T-cell (primary cell): ENCODE results near the gene MRPL19. TPM values are rescaled to one million over a fixed set of nuclear protein-coding genes. Genes with fewer than 3 reads are reported as not detected.

Experiments used
- ATAC-seq, 4 experiments: fragments of 200-7000 bp in 3 of 4; fragments of 150-1000 bp in 1 of 4; cut with Tn5 transposase; replicated peaks in 1 of 4; 1 replicate in 3 of 4; 2 replicates in 1 of 4; pipeline ENCODE4 v1.10.0; 2021; ENCODE audit warnings: moderate library complexity in 3 of 4, mild to moderate bottlenecking in 2 of 4, moderate number of reproducible peaks in 1 of 4
- CTCF ChIA-PET, 2 donors: fragments of 300-600 bp; sonication (Branson Sonifier 250); formaldehyde crosslinking; loops; one replicate each; lab custom pipeline; 2022; ENCODE audit warnings: antibody characterized with exemption in 2 of 2; lab: Charles Lee
- POLR2A ChIA-PET, 2 donors: fragments of 300-600 bp; sonication (Branson Sonifier 250); formaldehyde crosslinking; loops; one replicate each; lab custom pipeline; 2022; ENCODE audit warnings: antibody characterized with exemption in 2 of 2; lab: Charles Lee
- DNase-seq, 35 experiments: peaks; one replicate each; pipeline versions ENCODE4 v3.0.0 to v3.0.0-alpha.2; 2013 to 2023
- H3K27ac ChIP-seq: one replicate; pipeline ENCODE4 v1.5.1; 2013; ENCODE audit warnings: low read length
- H3K27me3 ChIP-seq, 2 experiments: replicated peaks in 1 of 2; 1 replicate in 1 of 2; 2 replicates in 1 of 2; pipeline versions ENCODE4 v1.6.1 to v1.7.0; 2013; ENCODE audit warnings: low read length in 1 of 2, mixed read lengths in 1 of 2; ENCODE audit not compliant: control insufficient read depth in 2 of 2, insufficient read depth in 2 of 2; ENCODE audit errors: extremely low read depth in 1 of 2
- H3K36me3 ChIP-seq, 2 donors: 1 replicate in 1 of 2; 2 replicates in 1 of 2; pipeline versions ENCODE4 v1.6.1 to v1.7.0; 2013; ENCODE audit warnings: low read length in 1 of 2; ENCODE audit not compliant: control insufficient read depth in 2 of 2, insufficient read depth in 1 of 2; ENCODE audit errors: extremely low read depth in 1 of 2
- H3K4me1 ChIP-seq, 2 experiments: 1 replicate in 1 of 2; 2 replicates in 1 of 2; pipeline versions ENCODE4 v1.6.1 to v1.7.0; 2013; ENCODE audit warnings: low read length in 2 of 2, mixed read lengths in 1 of 2; ENCODE audit not compliant: insufficient read depth in 2 of 2, control insufficient read depth in 1 of 2; ENCODE audit errors: extremely low read depth in 1 of 2
- H3K4me3 ChIP-seq, 2 donors: 1 replicate in 1 of 2; 2 replicates in 1 of 2; pipeline versions ENCODE4 v1.5.1 to v1.7.0; 2013; ENCODE audit warnings: mild to moderate bottlenecking in 2 of 2, low read length in 1 of 2, moderate library complexity in 1 of 2; ENCODE audit not compliant: control insufficient read depth in 1 of 2; ENCODE audit errors: extremely low read depth in 1 of 2
- H3K9me3 ChIP-seq: 2 replicates; pipeline ENCODE4 v1.7.0; 2013
- H3K27ac Mint-ChIP-seq, 2 donors: one replicate each; pipeline ENCODE4 v1.8.0; 2020 to 2021; ENCODE audit warnings: mild to moderate bottlenecking in 2 of 2, mixed read lengths in 2 of 2
- H3K27me3 Mint-ChIP-seq, 2 donors: one replicate each; pipeline ENCODE4 v1.8.0; 2021 to 2022; ENCODE audit warnings: mixed read lengths in 2 of 2
- H3K36me3 Mint-ChIP-seq: one replicate; pipeline ENCODE4 v1.8.0; 2021; ENCODE audit warnings: mixed read lengths
- H3K4me1 Mint-ChIP-seq, 3 donors: one replicate each; pipeline ENCODE4 v1.8.0; 2020 to 2022; ENCODE audit warnings: mixed read lengths in 3 of 3, mild to moderate bottlenecking in 1 of 3
- H3K4me3 Mint-ChIP-seq, 3 donors: one replicate each; pipeline ENCODE4 v1.8.0; 2020 to 2022; ENCODE audit warnings: mild to moderate bottlenecking in 3 of 3, mixed read lengths in 3 of 3, moderate library complexity in 3 of 3
- H3K9me3 Mint-ChIP-seq, 3 donors: one replicate each; pipeline ENCODE4 v1.8.0; 2020 to 2022; ENCODE audit warnings: mixed read lengths in 3 of 3
- WGBS: methylation state at CpG from one replicate; pipeline ENCODE4 v1.1.5; 2013; ENCODE audit warnings: missing lambda C conversion rate; ENCODE audit not compliant: insufficient coverage; 5-methylcytosine and 5-hydroxymethylcytosine counted together
- total RNA-seq, 35 experiments: library from RNA in 6 of 35; stranded (reverse) in 6 of 35; fragments of 120-200 nt in 1 of 35; gene quantifications; one replicate each; pipeline versions ENCODE4 v1.2.1 to v1.2.4 and lab custom pipeline; 2013 to 2026

Gene MRPL19
- total RNA-seq (10 to 100 TPM; 16.6 to 31.5 (median 22.6) TPM), total RNA-seq (lab: John Stamatoyannopoulos, UW) (16.5 to 111 (median 32.9) reads per million in 29 experiments)
- 35.9 TPM for total RNA-seq (2013)

DNA sequence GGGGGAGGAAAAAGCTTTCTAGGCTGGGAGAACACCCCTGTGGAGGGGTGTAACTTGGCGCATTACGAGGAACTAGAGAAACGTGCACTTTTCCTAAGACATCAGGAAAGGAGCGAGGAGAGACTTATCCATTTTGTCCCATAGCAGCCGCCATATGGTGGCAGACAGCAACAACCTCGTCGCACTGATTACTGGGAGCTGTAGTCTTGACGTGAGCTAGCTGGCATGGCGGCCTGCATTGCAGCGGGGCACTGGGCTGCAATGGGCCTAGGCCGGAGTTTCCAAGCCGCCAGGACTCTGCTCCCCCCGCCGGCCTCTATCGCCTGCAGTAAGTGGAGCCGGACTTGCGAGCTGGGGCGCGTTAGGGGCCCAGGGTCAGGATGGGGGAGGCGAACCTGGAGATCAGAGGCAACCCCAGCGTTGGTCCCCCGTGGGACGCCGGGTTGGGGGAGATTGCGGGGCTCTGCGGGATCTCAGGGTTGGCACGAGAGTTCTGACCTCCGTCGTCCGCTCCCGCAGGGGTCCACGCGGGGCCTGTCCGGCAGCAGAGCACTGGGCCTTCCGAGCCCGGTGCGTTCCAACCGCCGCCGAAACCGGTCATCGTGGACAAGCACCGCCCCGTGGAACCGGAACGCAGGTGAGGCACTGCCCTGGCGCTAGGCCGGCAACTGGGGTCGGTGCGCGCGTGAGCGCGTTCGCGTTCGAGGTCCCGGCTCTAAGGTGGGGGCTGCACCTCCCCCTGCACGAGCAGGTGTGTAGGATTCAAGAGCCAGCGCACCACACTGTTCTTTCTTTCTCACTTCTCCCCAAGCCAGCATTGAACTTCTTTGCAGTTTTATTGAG lies at the start of gene MRPL19:
MRPL19 (plus strand) TSS at position 201 of the 843 bp plus-strand sequence; CDS start at position 226, 25 bp downstream.
- Mint-ChIP-seq H3K4me3 (peak within 1 kb of the TSS; percentile 93 to 95 (median 94)), H3K27ac (peak within 1 kb of the TSS; percentile 86 to 94), H3K36me3 (peaks cover 25% of the 10 kb centered on the region), H3K27me3 (no peaks in the 10 kb centered on the region), H3K4me1 (peaks cover 37 to 47% (median 45%) of the 10 kb centered on the region in 3 donors), H3K9me3 (peaks cover 0 to 5% (median 0%) of the 10 kb centered on the region in 3 donors)
- WGBS, result 1% methylated on average over 58 of the region's 60 CpGs
- Histone ChIP-seq H3K27ac (peak within 1 kb of the TSS; percentile 64), H3K9me3 (no peaks in the 10 kb centered on the region), H3K4me3 (peak within 1 kb of the TSS; percentile 91 to 96), H3K27me3 (no peaks in the 10 kb centered on the region), H3K4me1 (peaks cover 6 to 14% of the 10 kb centered on the region in 2 experiments), H3K36me3 (peaks cover 7 to 20% of the 10 kb centered on the region in 2 donors)
- DNase-seq, result peak; percentile 51 to 86 (median 69)
- ChIA-PET POLR2A (interaction anchor here (0.5 kb wide), 2 partner anchors 24 to 1873 kb away, joined by 3 to 6 read pairs; no protein-coding TSS in a partner anchor), CTCF (interaction anchor here in 1 of 2 donors (0.9 to 1.9 kb wide), 4 partner anchors 11 to 30 kb away, joined by 3 to 10 read pairs (median 4); no protein-coding TSS in a partner anchor)
- ATAC-seq, result peak; percentile 96 to 98 (median 97)

GRCh38 chr2:75596784-75597183 lies 49.8 kb upstream of the MRPL19 start:
- ATAC-seq (no peak), DNase-seq (no peak)
- CTCF ChIA-PET, result no interaction called here
- POLR2A ChIA-PET, result no interaction called here
- Histone ChIP-seq H3K27me3 (peaks cover 0 to 2% of the 10 kb centered on the region in 2 experiments), H3K4me3 (no peak overlapping the region), H3K4me1 (no peaks in the 10 kb centered on the region), H3K27ac (no peak overlapping the region), H3K36me3 (no peaks in the 10 kb centered on the region), H3K9me3 (no peaks in the 10 kb centered on the region)
- 86% methylated on average over 3 of the region's 4 CpGs for WGBS
- Mint-ChIP-seq H3K27me3 (peaks cover 0 to 12% of the 10 kb centered on the region in 2 donors), H3K4me1 (no peaks in the 10 kb centered on the region), H3K36me3 (no peaks in the 10 kb centered on the region), H3K9me3 (no peaks in the 10 kb centered on the region), H3K4me3 (no peak overlapping the region), H3K27ac (no peak overlapping the region)

DNA sequence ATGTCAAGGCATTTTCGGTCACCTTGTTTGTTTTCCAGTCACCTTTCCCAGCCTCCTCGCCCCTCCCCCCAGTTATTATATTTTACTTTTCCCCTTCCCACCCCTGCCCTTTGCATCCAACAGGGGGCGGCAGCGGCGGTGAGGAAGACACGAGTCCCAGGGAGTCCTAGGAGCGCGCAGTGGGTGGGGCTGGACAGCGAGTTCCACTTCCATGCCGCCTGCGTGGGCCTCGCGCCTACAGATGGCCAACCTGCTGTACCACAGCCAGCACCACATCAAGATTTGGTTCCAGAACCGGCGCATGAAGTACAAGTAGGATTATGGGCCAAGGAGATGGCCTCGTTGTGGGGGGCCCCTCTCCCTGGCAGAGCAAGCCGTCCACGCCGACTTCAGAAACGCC lies 48.6 kb upstream of the MRPL19 start:
- Histone ChIP-seq H3K9me3 (no peaks in the 10 kb centered on the region), H3K27me3 (peaks cover 0 to 2% of the 10 kb centered on the region in 2 experiments), H3K4me1 (no peaks in the 10 kb centered on the region), H3K4me3 (no peak overlapping the region), H3K27ac (no peak overlapping the region), H3K36me3 (no peaks in the 10 kb centered on the region)
- POLR2A ChIA-PET, result no interaction called here
- Mint-ChIP-seq H3K4me1 (no peaks in the 10 kb centered on the region), H3K27me3 (peaks cover 3 to 14% of the 10 kb centered on the region in 2 donors), H3K36me3 (no peaks in the 10 kb centered on the region), H3K9me3 (no peaks in the 10 kb centered on the region), H3K4me3 (no peak overlapping the region), H3K27ac (no peak overlapping the region)
- ATAC-seq (no peak), DNase-seq (no peak)
- CTCF ChIA-PET, result no interaction called here
- WGBS, result 93% methylated on average over 17 of the region's 20 CpGs

DNA sequence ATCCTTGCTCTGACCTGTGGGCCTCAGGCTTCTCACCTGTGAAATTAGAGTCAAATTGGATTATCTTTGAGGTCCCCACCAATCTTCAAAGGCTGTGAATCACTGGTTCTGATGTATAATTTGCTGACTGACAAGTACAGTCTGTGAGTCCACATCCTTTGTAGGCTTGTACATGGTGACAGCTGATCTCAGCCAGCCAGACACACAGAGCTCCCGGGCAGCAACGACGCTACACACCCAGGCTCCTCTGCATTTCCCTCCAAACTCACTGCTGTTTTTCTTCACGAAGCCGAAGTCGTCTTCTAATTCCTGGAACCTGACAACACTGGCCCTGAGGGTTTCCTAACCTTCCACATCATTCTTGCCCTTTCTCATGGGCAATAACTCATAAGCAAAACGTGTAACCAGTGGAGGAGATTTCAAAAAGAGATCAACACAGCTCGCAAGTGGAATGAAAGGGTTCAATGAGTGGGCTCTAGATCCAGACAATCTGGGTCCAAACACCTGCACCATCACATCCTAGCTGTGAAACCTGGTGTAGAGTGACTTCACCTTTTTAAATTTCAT lies 47.9 kb upstream of the MRPL19 start:
- Mint-ChIP-seq H3K4me3 (no peak overlapping the region), H3K4me1 (no peaks in the 10 kb centered on the region), H3K27ac (no peak overlapping the region), H3K9me3 (no peaks in the 10 kb centered on the region), H3K27me3 (peaks cover 3 to 13% of the 10 kb centered on the region in 2 donors), H3K36me3 (no peaks in the 10 kb centered on the region)
- Histone ChIP-seq H3K27me3 (peaks cover 0 to 2% of the 10 kb centered on the region in 2 experiments), H3K4me3 (no peak overlapping the region), H3K36me3 (no peaks in the 10 kb centered on the region), H3K4me1 (no peaks in the 10 kb centered on the region), H3K9me3 (no peaks in the 10 kb centered on the region), H3K27ac (no peak overlapping the region)
- CTCF ChIA-PET, result no interaction called here
- POLR2A ChIA-PET, result no interaction called here
- DNase-seq, result no peak
- 95% methylated on average over 6 of the region's 8 CpGs for WGBS
- no peak for ATAC-seq

DNA sequence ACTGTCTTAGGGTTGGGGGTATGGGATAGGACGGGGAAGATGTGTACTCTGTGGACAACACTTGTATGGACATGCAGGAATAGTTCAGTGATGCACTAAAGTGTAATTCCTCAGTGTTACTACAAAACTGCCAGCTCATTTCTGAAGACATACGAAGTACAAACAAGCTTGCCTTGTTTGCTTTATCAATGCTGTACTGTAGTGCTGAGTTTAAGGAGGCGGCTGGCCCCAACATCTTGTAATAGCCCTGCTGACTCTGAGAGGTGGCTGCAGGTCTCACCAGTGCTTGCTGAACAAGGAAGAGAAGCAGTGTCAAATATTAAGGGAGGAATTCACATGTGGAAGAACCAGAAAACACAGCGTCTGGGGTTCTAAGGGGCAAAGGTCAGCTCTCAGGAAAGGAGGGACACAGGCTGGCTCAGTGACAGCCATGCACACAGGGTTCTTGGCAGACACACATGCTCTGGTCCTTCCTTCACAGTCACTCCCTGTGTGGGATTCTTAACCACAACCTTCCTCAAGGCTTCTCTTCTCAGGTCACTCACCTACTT lies 46.0 kb upstream of the MRPL19 start:
- CTCF ChIA-PET, result interaction anchor here in 1 of 2 donors (1.2 kb wide), 1 partner anchor 8 kb away, joined by 3 read pairs; no protein-coding TSS in a partner anchor
- ATAC-seq, result no peak

DNA sequence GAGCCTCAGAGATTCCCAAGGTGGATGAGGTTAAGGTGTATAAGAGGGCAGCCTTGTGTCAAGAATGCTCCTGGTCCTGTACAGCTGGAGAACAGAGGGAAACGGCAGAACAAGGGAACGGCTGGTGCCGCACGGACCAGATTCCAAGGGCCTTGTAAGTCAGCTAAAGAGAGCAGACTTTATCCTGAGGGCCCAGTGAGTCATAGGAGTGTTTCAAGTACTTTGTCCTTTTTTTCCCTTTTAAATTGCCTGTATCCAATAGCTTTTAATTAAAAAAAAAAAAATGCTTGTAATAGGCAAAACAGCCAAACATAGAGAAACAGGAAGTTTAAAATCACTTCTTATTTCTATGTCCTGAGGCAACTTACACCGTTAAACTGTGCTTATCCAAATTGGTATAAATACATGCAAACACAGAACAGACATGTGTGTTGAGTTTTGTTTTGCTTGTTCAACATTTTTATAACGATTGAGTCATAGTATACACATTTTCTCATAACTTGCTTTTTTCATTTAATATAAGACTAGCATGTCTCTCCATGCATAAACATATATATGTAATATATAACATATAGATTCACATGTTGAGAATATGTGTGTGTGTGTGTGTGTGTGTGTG lies 43.8 kb upstream of the MRPL19 start:
- H3K27me3 ChIP-seq, result peaks cover 7 to 17% of the 10 kb centered on the region in 2 experiments
- ChIA-PET POLR2A (interaction anchor here in 1 of 2 donors (0.7 kb wide), 1 partner anchor 20 kb away, joined by 3 read pairs; no protein-coding TSS in a partner anchor), CTCF (no interaction called here)
- peaks cover 27 to 41% of the 10 kb centered on the region in 2 donors for H3K27me3 Mint-ChIP-seq
- WGBS, result 100% methylated on average over 1 of the region's 6 CpGs
- no peak overlapping the region for H3K4me3 Mint-ChIP-seq
- H3K36me3 Mint-ChIP-seq, result no peaks in the 10 kb centered on the region
- no peak overlapping the region for H3K27ac ChIP-seq
- H3K9me3 ChIP-seq, result no peaks in the 10 kb centered on the region
- no peaks in the 10 kb centered on the region for H3K4me1 ChIP-seq
- H3K27ac Mint-ChIP-seq, result no peak overlapping the region
- no peaks in the 10 kb centered on the region for H3K36me3 ChIP-seq
- no peak for ATAC-seq
- no peaks in the 10 kb centered on the region for H3K4me1 Mint-ChIP-seq
- H3K9me3 Mint-ChIP-seq, result no peaks in the 10 kb centered on the region
- no peak for DNase-seq
- no peak overlapping the region for H3K4me3 ChIP-seq

More for the DNA sequence above, 46.0 kb upstream of the MRPL19 start:
- Mint-ChIP-seq H3K4me1 (no peaks in the 10 kb centered on the region), H3K36me3 (no peaks in the 10 kb centered on the region), H3K4me3 (no peak overlapping the region), H3K27ac (no peak overlapping the region), H3K9me3 (no peaks in the 10 kb centered on the region), H3K27me3 (peaks cover 11 to 26% of the 10 kb centered on the region in 2 donors)
- no peak overlapping the region for H3K4me3 ChIP-seq
- 95% methylated on average over 2 of the region's 4 CpGs for WGBS
- no peak for DNase-seq
- no peaks in the 10 kb centered on the region for H3K9me3 ChIP-seq
- H3K36me3 ChIP-seq, result no peaks in the 10 kb centered on the region
- H3K27ac ChIP-seq, result no peak overlapping the region
- H3K4me1 ChIP-seq, result no peaks in the 10 kb centered on the region
- POLR2A ChIA-PET, result no interaction called here
- H3K27me3 ChIP-seq, result peaks cover 0 to 4% of the 10 kb centered on the region in 2 experiments
